OCI-LY7 (cell line): ENCODE measurements around the gene DAP. TPM values are rescaled to one million over a fixed set of nuclear protein-coding genes. Genes with fewer than 3 reads are reported as not detected.
"Not testable (repeated sequence)": the region's sequence is repeated elsewhere in the genome, so short reads cannot be mapped to it uniquely, and the experiment has no call there.

Experiments
- BruUV-seq: library from RNA; stranded (reverse); fragments of 400-500 nt; replicated peaks from 2 replicates; lab custom pipeline; 2021; lab: Mats Ljungman, UMichigan
- CTCF ChIA-PET: fragments of 300-600 bp; sonication (Branson Sonifier 250); formaldehyde crosslinking; loops from one replicate; lab custom pipeline; 2022; ENCODE audit warnings: antibody characterized with exemption; ENCODE audit not compliant: unreplicated experiment; lab: Charles Lee
- POLR2A ChIA-PET: fragments of 300-600 bp; sonication (Branson Sonifier 250); formaldehyde crosslinking; loops from one replicate; lab custom pipeline; 2022; ENCODE audit warnings: antibody characterized with exemption; lab: Charles Lee
- DNase-seq: peaks from one replicate; pipeline ENCODE4 v3.0.0-alpha.2; 2015; ENCODE audit warnings: low spot score
- H2AFZ ChIP-seq: fragments of 200-600 bp; sonication (generic), shearing (Covaris generic); 2 replicates; pipeline ENCODE4 v1.6.1; 2014; ENCODE audit warnings: mild to moderate bottlenecking, antibody characterized with exemption, low read length, moderate library complexity
- H3K27ac ChIP-seq: fragments of 200-600 bp; sonication (generic); 2 replicates; pipeline ENCODE4 v1.5.1; 2014; ENCODE audit warnings: mixed run types, low read depth, mild to moderate bottlenecking, moderate library complexity, low read length, inconsistent platforms; ENCODE audit not compliant: poor library complexity, severe bottlenecking
- H3K36me3 ChIP-seq: fragments of 200-600 bp; sonication (generic); 2 replicates; pipeline ENCODE4 v1.6.1; 2014; ENCODE audit warnings: mild to moderate bottlenecking, antibody characterized with exemption, low read length, moderate library complexity, mixed read lengths; ENCODE audit not compliant: insufficient read depth
- H3K4me1 ChIP-seq: fragments of 200-600 bp; sonication (generic); 2 replicates; pipeline ENCODE4 v1.5.1; 2014; ENCODE audit warnings: mild to moderate bottlenecking, low read length; ENCODE audit not compliant: insufficient read depth, poor library complexity, severe bottlenecking
- H3K4me2 ChIP-seq: fragments of 200-600 bp; sonication (generic); 2 replicates; pipeline ENCODE4 v1.6.1; 2014; ENCODE audit warnings: mild to moderate bottlenecking, low read length
- H3K4me3 ChIP-seq: fragments of 200-600 bp; sonication (generic); 2 replicates; pipeline ENCODE4 v1.5.1; 2014; ENCODE audit warnings: mild to moderate bottlenecking, low read depth, low read length; ENCODE audit not compliant: poor library complexity, severe bottlenecking
- H3K79me2 ChIP-seq: fragments of 200-600 bp; sonication (generic); 2 replicates; pipeline ENCODE4 v1.6.1; 2016; ENCODE audit warnings: low read depth, mild to moderate bottlenecking, low read length, moderate library complexity, mixed read lengths; ENCODE audit not compliant: insufficient read depth
- H3K9me2 ChIP-seq: fragments of 200-600 bp; sonication (generic); 2 replicates; pipeline ENCODE4 v1.6.1; 2016; ENCODE audit warnings: mild to moderate bottlenecking, low read length, mixed read lengths; ENCODE audit not compliant: insufficient read depth
- H3K9me3 ChIP-seq: fragments of 200-600 bp; sonication (generic); 2 replicates; pipeline ENCODE4 v1.6.1; 2014; ENCODE audit warnings: mild to moderate bottlenecking, mixed run types, low read length, mixed read lengths
- H4K20me1 ChIP-seq: fragments of 200-600 bp; sonication (generic); 2 replicates; pipeline ENCODE4 v1.6.1; 2014; ENCODE audit warnings: mild to moderate bottlenecking, antibody characterized with exemption, low read length, moderate library complexity, mixed read lengths; ENCODE audit not compliant: insufficient read depth
- EZH2phosphoT487 ChIP-seq: fragments of 200-600 bp; sonication (generic); IDR thresholded peaks from 2 replicates; pipeline ENCODE4 v1.6.1; 2018; ENCODE audit warnings: low read depth, borderline replicate concordance, mild to moderate bottlenecking, mixed run types, antibody characterized with exemption, low read length, moderate library complexity, mixed read lengths
- intact Hi-C: fragments of 100-400 bp; cut with micrococcal nuclease; formaldehyde crosslinking; loops from one replicate; pipeline ENCODE4 v1.10.0; 2022; ENCODE audit not compliant: unreplicated experiment
- total RNA-seq, 2 experiments: library from RNA; depleted of rRNA in 1 of 2; stranded (reverse); fragments of >200 nt in 1 of 2; shearing (Covaris generic) in 1 of 2; gene quantifications; 2 replicates each; pipeline ENCODE4 v1.2.3, GENCODE V29; 2014 to 2022
- TF ChIP-seq, protein P1 (sequence below): fragments of 200-600 bp; sonication (generic); conservative IDR thresholded peaks from 2 replicates; pipeline ENCODE4 v1.5.1; 2014; ENCODE audit warnings: mild to moderate bottlenecking, antibody characterized with exemption, low read length, moderate library complexity, mixed read lengths

Gene DAP
- total RNA-seq, 2 experiments from 2014 or later = 21.5 to 96.1 TPM

DNA sequence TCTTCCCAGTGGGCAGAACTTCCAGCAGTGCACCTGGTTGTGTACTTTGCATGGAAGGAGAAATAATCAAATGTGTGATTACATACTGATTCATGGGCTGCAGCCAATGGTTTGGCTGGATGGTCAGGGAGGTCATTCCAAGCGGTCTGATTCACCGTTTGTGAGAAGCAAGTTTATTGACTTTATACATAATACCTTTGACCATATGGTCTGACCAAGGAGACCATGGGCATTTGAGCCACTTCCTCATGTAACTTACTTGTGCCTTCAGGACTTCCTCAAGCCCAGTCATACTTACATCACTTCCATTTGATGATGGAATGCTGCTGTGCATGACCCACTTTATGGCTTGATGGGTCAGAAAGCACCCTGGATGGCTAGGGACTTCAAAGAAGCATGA lies 41.1 kb downstream of the DAP start:
- H3K36me3 ChIP-seq = peaks cover 35% of the 10 kb centered on the region
- no peak overlapping the region for H3K4me3 ChIP-seq
- H2AFZ ChIP-seq = no peak overlapping the region
- POLR2A ChIA-PET = no interaction called here
- DNase-seq = no peak
- no peaks in the 10 kb centered on the region for H3K9me2 ChIP-seq
- no peaks in the 10 kb centered on the region for H3K4me1 ChIP-seq
- no peaks in the 10 kb centered on the region for H3K9me3 ChIP-seq
- H3K4me2 ChIP-seq = no peak overlapping the region
- TF ChIP-seq EZH2phosphoT487 = no peak
- TF ChIP-seq, protein P1, sequence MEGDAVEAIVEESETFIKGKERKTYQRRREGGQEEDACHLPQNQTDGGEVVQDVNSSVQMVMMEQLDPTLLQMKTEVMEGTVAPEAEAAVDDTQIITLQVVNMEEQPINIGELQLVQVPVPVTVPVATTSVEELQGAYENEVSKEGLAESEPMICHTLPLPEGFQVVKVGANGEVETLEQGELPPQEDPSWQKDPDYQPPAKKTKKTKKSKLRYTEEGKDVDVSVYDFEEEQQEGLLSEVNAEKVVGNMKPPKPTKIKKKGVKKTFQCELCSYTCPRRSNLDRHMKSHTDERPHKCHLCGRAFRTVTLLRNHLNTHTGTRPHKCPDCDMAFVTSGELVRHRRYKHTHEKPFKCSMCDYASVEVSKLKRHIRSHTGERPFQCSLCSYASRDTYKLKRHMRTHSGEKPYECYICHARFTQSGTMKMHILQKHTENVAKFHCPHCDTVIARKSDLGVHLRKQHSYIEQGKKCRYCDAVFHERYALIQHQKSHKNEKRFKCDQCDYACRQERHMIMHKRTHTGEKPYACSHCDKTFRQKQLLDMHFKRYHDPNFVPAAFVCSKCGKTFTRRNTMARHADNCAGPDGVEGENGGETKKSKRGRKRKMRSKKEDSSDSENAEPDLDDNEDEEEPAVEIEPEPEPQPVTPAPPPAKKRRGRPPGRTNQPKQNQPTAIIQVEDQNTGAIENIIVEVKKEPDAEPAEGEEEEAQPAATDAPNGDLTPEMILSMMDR = no peak
- H4K20me1 ChIP-seq = no peaks in the 10 kb centered on the region
- intact Hi-C loops = no loop called here
- no peak overlapping the region for H3K27ac ChIP-seq
- no TSS peak for BruUV-seq
- CTCF ChIA-PET = no interaction called here
- H3K79me2 ChIP-seq = no peaks in the 10 kb centered on the region

DNA sequence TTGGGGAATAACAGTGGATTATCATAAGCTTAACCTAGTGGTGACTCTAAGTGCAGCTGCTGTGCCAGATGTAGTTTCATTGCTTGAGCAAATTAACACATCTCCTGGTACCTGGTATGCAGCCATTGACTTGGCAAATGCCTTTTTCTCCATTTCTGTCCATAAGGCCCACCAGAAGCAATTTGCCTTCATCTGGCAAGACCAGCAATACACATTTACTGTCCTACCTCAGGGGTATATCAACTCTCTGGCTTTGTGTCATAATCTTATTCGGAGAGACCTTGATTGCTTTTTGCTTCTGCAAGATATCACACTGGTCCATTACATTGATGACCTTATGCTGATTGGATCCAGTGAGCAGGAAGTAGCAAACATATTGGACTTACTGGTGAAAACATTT lies 42.4 kb downstream of the DAP start:
- H3K36me3 ChIP-seq = peaks cover 41% of the 10 kb centered on the region
- DNase-seq, H4K20me1 ChIP-seq, H3K4me1 ChIP-seq, H3K9me3 ChIP-seq, H3K4me3 ChIP-seq, BruUV-seq, H3K9me2 ChIP-seq, H2AFZ ChIP-seq, intact Hi-C loops, H3K4me2 ChIP-seq, H3K79me2 ChIP-seq, H3K27ac ChIP-seq: not testable (repeated sequence)
- ChIA-PET CTCF (interaction anchor here (0.6 kb wide), 1 partner anchor 580 kb away, joined by 3 read pairs; no protein-coding TSS in a partner anchor), POLR2A (interaction anchor here (1.0 kb wide), 1 partner anchor 37 kb away, joined by 3 read pairs; no protein-coding TSS in a partner anchor)

DNA sequence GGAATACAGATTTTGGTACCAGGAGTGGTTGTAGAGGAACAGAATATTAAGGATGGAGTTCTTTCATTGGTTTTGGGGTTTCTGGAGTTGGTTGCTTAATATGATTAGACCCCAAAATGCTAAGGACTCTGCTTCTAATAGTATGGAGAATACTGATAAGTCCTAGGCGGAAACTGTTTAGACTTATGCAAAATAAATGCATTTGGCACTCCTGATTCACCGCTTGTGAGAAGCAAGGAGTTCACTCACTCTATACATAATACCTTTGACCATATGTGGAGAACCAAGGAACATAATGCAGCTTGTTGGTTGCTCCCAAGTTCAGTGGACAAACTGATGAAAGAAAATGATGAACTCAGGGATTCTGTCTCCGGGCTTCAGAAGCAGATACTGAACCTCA lies 44.2 kb downstream of the DAP start:
- BruUV-seq, H3K27ac ChIP-seq, intact Hi-C loops, H3K79me2 ChIP-seq, DNase-seq, H3K9me3 ChIP-seq, POLR2A ChIA-PET, H3K4me3 ChIP-seq, H4K20me1 ChIP-seq, CTCF ChIA-PET, H3K4me2 ChIP-seq, H3K9me2 ChIP-seq, H2AFZ ChIP-seq, H3K4me1 ChIP-seq: not testable (repeated sequence)
- peaks cover 38% of the 10 kb centered on the region for H3K36me3 ChIP-seq
